HEK293 (cell line): ENCODE results near the gene RNF144B.

Source experiments
- CTCF ChIA-PET: fragments of 350-600 bp; formaldehyde crosslinking; extraction: SDS; loops from one replicate; lab custom pipeline; 2021; ENCODE audit warnings: antibody characterized with exemption; lab: Yijun Ruan, JAX
- POLR2A ChIA-PET: fragments of 300-600 bp; formaldehyde crosslinking; extraction: SDS; loops from one replicate; lab custom pipeline; 2020; ENCODE audit warnings: antibody characterized with exemption, inconsistent platforms; lab: Yijun Ruan, JAX
- H3K27ac ChIP-seq: fragments of 200-500 bp; sonication (Bioruptor generic); 2 replicates; pipeline ENCODE4 v1.5.1; 2014; ENCODE audit warnings: low read depth, low read length, control low read depth, inconsistent platforms; ENCODE audit errors: extremely low read depth
- H3K36me3 ChIP-seq, 2 experiments: fragments of 200-500 bp in 1 of 2; sonication (Bioruptor generic) in 1 of 2; 1 replicate in 1 of 2; 2 replicates in 1 of 2; pipeline ENCODE4 v1.5.1; 2014 to 2017; ENCODE audit warnings: inconsistent platforms in 2 of 2, low read length in 2 of 2; ENCODE audit not compliant: control insufficient read depth in 2 of 2, insufficient read depth in 1 of 2
- H3K4me1 ChIP-seq: fragments of 200-500 bp; sonication (Bioruptor generic); 2 replicates; pipeline ENCODE4 v1.5.1; 2014; ENCODE audit warnings: mild to moderate bottlenecking, low read length, inconsistent platforms; ENCODE audit not compliant: control insufficient read depth, insufficient read depth
- H3K4me3 ChIP-seq: 2 replicates; pipeline ENCODE4 v1.5.1; 2011; ENCODE audit warnings: low read depth, mild to moderate bottlenecking, control low read depth, low read length, moderate library complexity
- H3K9me3 ChIP-seq: fragments of 200-500 bp; sonication (Bioruptor generic); 2 replicates; pipeline ENCODE4 v1.5.1; 2014; ENCODE audit warnings: low read depth, low read length, inconsistent platforms; ENCODE audit not compliant: control insufficient read depth, insufficient read depth
- KLF7 ChIP-seq: fragments of 450-650 bp; formaldehyde crosslinking; IDR thresholded peaks from 2 replicates; pipeline ENCODE4 v1.5.1; 2016; ENCODE audit warnings: missing biosample characterization, missing genetic modification characterization, borderline replicate concordance
- MEIS1 ChIP-seq: sonication (generic); formaldehyde crosslinking; IDR thresholded peaks from 2 replicates; pipeline ENCODE4 v1.8.1; 2022; ENCODE audit warnings: missing genetic modification reagents, mild to moderate bottlenecking, borderline replicate concordance
- MZF1 ChIP-seq: fragments of 450-650 bp; formaldehyde crosslinking; IDR thresholded peaks from 2 replicates; pipeline ENCODE4 v1.5.1; 2017; ENCODE audit warnings: missing biosample characterization, missing genetic modification characterization, borderline replicate concordance
- ZBTB21 ChIP-seq: fragments of 450-650 bp; formaldehyde crosslinking; IDR thresholded peaks from 2 replicates; pipeline ENCODE4 v1.5.1; 2017; ENCODE audit warnings: missing biosample characterization, missing genetic modification characterization
- ZFP41 ChIP-seq: fragments of 450-650 bp; formaldehyde crosslinking; IDR thresholded peaks from 2 replicates; pipeline ENCODE4 v1.5.1; 2016; ENCODE audit warnings: missing biosample characterization, missing genetic modification characterization, borderline replicate concordance
- ZNF112 ChIP-seq: fragments of 450-650 bp; formaldehyde crosslinking; IDR thresholded peaks from 2 replicates; pipeline ENCODE4 v1.5.0; 2017; ENCODE audit warnings: missing biosample characterization, missing genetic modification characterization
- ZNF140 ChIP-seq: fragments of 450-650 bp; formaldehyde crosslinking; IDR thresholded peaks from 2 replicates; pipeline ENCODE4 v1.5.1; 2016; ENCODE audit warnings: missing biosample characterization, missing genetic modification characterization
- ZNF16 ChIP-seq: fragments of 450-650 bp; formaldehyde crosslinking; IDR thresholded peaks from 2 replicates; pipeline ENCODE4 v1.5.1; 2016; ENCODE audit warnings: low read depth, missing biosample characterization, missing genetic modification characterization
- ZNF174 ChIP-seq: fragments of 450-650 bp; formaldehyde crosslinking; IDR thresholded peaks from 2 replicates; pipeline ENCODE4 v1.5.0; 2017; ENCODE audit warnings: missing biosample characterization, mild to moderate bottlenecking, missing genetic modification characterization
- ZNF184 ChIP-seq: fragments of 450-650 bp; IDR thresholded peaks from 2 replicates; pipeline ENCODE4 v1.5.1; 2018; ENCODE audit warnings: missing biosample characterization, mild to moderate bottlenecking, missing genetic modification characterization
- ZNF202 ChIP-seq: fragments of 450-650 bp; formaldehyde crosslinking; IDR thresholded peaks from 2 replicates; pipeline ENCODE4 v1.5.1; 2016; ENCODE audit warnings: missing biosample characterization, missing genetic modification characterization, borderline replicate concordance
- ZNF354C ChIP-seq: fragments of 450-650 bp; formaldehyde crosslinking; IDR thresholded peaks from 2 replicates; pipeline ENCODE4 v1.5.1; 2016; ENCODE audit warnings: missing biosample characterization, missing genetic modification characterization, low read depth, borderline replicate concordance
- ZNF404 ChIP-seq: fragments of 450-650 bp; formaldehyde crosslinking; IDR thresholded peaks from 2 replicates; pipeline ENCODE4 v1.5.1; 2017; ENCODE audit warnings: missing biosample characterization, missing genetic modification characterization
- ZNF473 ChIP-seq: fragments of 450-650 bp; formaldehyde crosslinking; IDR thresholded peaks from 2 replicates; pipeline ENCODE4 v1.5.1; 2017; ENCODE audit warnings: missing biosample characterization, missing genetic modification characterization
- ZNF530 ChIP-seq: fragments of 450-650 bp; formaldehyde crosslinking; IDR thresholded peaks from 2 replicates; pipeline ENCODE4 v1.5.1; 2016; ENCODE audit warnings: low read depth, missing biosample characterization, missing genetic modification characterization
- ZNF558 ChIP-seq: fragments of 450-650 bp; formaldehyde crosslinking; IDR thresholded peaks from 2 replicates; pipeline ENCODE4 v1.5.1; 2016; ENCODE audit warnings: missing biosample characterization, missing genetic modification characterization
- ZNF623 ChIP-seq: fragments of 450-650 bp; formaldehyde crosslinking; IDR thresholded peaks from 2 replicates; pipeline ENCODE4 v1.5.1; 2016; ENCODE audit warnings: missing biosample characterization, missing genetic modification characterization
- ZNF626 ChIP-seq: fragments of 450-650 bp; sonication (Bioruptor Pico); formaldehyde crosslinking; IDR thresholded peaks from 2 replicates; pipeline ENCODE4 v1.5.1; 2018; ENCODE audit warnings: missing biosample characterization, missing genetic modification characterization, inconsistent platforms
- ZNF792 ChIP-seq: fragments of 450-650 bp; formaldehyde crosslinking; IDR thresholded peaks from 2 replicates; pipeline ENCODE4 v1.5.1; 2016; ENCODE audit warnings: missing biosample characterization, missing genetic modification characterization
- ZSCAN16 ChIP-seq: fragments of 450-650 bp; formaldehyde crosslinking; IDR thresholded peaks from 2 replicates; pipeline ENCODE4 v1.5.1; 2016; ENCODE audit warnings: missing biosample characterization, missing genetic modification characterization
- TF ChIP-seq, protein P1 (sequence below): fragments of 450-650 bp; formaldehyde crosslinking; IDR thresholded peaks from 2 replicates; pipeline ENCODE4 v1.5.1; 2016; ENCODE audit warnings: missing biosample characterization, missing genetic modification characterization
- TF ChIP-seq, protein P2 (sequence below): fragments of 450-650 bp; formaldehyde crosslinking; IDR thresholded peaks from 2 replicates; pipeline ENCODE4 v1.5.1; 2016; ENCODE audit warnings: missing biosample characterization, missing genetic modification characterization
- TF ChIP-seq, protein P3 (sequence below): fragments of 450-650 bp; formaldehyde crosslinking; IDR thresholded peaks from 2 replicates; pipeline ENCODE4 v1.5.1; 2016; ENCODE audit warnings: missing biosample characterization, missing genetic modification characterization
- TF ChIP-seq, protein P4 (sequence below): fragments of 450-650 bp; formaldehyde crosslinking; IDR thresholded peaks from 2 replicates; pipeline ENCODE4 v1.5.1; 2016; ENCODE audit warnings: missing biosample characterization, missing genetic modification characterization
- TF ChIP-seq, protein P5 (sequence below): fragments of 450-650 bp; formaldehyde crosslinking; IDR thresholded peaks from 2 replicates; pipeline ENCODE4 v1.5.1; 2017; ENCODE audit warnings: missing biosample characterization, mild to moderate bottlenecking, missing genetic modification characterization, moderate library complexity

RNF144B gene

DNA sequence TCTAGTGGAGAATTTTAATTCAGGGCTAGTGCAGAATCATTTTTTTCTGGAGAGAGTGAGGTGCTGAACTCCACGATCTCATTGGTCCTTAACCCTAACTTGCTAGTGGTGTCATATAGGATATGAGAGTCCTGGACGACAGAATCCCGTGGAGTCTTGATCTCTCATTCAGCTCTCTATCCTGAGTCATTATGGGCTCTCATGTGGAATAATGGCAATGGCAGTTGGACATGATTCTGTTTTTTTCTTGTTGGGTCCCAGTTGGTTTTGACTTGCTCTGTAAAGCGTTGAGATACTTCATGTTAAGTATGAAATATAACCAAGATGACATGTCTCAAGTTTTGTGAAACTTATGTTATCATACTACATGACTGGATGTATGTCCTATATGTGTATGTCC lies 6.3 kb upstream of the RNF144B start:
- POLR2A ChIA-PET: interaction anchor here (0.5 kb wide), 1 partner anchor 10 kb away, joined by 3 read pairs; no protein-coding TSS in a partner anchor
- Histone ChIP-seq H3K27ac (no peak overlapping the region), H3K4me1 (no peaks in the 10 kb centered on the region), H3K4me3 (no peak overlapping the region), H3K9me3 (no peaks in the 10 kb centered on the region), H3K36me3 (no peaks in the 10 kb centered on the region)
- no peak for TF ChIP-seq ZNF623 (tag by site-specific recombination)
- no peak for TF ChIP-seq ZNF792 (tag by site-specific recombination)
- TF ChIP-seq, protein P1, sequence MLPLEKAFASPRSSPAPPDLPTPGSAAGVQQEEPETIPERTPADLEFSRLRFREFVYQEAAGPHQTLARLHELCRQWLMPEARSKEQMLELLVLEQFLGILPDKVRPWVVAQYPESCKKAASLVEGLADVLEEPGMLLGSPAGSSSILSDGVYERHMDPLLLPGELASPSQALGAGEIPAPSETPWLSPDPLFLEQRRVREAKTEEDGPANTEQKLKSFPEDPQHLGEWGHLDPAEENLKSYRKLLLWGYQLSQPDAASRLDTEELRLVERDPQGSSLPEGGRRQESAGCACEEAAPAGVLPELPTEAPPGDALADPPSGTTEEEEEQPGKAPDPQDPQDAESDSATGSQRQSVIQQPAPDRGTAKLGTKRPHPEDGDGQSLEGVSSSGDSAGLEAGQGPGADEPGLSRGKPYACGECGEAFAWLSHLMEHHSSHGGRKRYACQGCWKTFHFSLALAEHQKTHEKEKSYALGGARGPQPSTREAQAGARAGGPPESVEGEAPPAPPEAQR (tag by site-specific recombination): no peak
- no peak for TF ChIP-seq ZNF404 (tag by site-specific recombination)
- TF ChIP-seq ZFP41 (tag by site-specific recombination): no peak
- no peak for TF ChIP-seq ZNF112
- no peak for TF ChIP-seq ZNF530 (tag by site-specific recombination)
- TF ChIP-seq MZF1 (tag by site-specific recombination): no peak
- TF ChIP-seq ZBTB21 (tag by site-specific recombination): no peak
- TF ChIP-seq KLF7 (tag by site-specific recombination): no peak
- TF ChIP-seq ZNF473 (tag by site-specific recombination): no peak
- TF ChIP-seq ZSCAN16: no peak
- no peak for TF ChIP-seq ZNF354C (tag by site-specific recombination)
- TF ChIP-seq ZNF558: no peak
- TF ChIP-seq, protein P2, sequence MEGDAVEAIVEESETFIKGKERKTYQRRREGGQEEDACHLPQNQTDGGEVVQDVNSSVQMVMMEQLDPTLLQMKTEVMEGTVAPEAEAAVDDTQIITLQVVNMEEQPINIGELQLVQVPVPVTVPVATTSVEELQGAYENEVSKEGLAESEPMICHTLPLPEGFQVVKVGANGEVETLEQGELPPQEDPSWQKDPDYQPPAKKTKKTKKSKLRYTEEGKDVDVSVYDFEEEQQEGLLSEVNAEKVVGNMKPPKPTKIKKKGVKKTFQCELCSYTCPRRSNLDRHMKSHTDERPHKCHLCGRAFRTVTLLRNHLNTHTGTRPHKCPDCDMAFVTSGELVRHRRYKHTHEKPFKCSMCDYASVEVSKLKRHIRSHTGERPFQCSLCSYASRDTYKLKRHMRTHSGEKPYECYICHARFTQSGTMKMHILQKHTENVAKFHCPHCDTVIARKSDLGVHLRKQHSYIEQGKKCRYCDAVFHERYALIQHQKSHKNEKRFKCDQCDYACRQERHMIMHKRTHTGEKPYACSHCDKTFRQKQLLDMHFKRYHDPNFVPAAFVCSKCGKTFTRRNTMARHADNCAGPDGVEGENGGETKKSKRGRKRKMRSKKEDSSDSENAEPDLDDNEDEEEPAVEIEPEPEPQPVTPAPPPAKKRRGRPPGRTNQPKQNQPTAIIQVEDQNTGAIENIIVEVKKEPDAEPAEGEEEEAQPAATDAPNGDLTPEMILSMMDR (tag by site-specific recombination): no peak
- TF ChIP-seq, protein P3, sequence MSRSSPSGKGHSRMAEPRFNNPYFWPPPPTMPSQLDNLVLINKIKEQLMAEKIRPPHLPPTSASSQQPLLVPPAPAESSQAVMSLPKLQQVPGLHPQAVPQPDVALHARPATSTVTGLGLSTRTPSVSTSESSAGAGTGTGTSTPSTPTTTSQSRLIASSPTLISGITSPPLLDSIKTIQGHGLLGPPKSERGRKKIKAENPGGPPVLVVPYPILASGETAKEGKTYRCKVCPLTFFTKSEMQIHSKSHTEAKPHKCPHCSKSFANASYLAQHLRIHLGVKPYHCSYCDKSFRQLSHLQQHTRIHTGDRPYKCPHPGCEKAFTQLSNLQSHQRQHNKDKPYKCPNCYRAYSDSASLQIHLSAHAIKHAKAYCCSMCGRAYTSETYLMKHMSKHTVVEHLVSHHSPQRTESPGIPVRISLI: no peak
- no peak for TF ChIP-seq ZNF174 (tag by site-specific recombination)
- CTCF ChIA-PET: no interaction called here

DNA sequence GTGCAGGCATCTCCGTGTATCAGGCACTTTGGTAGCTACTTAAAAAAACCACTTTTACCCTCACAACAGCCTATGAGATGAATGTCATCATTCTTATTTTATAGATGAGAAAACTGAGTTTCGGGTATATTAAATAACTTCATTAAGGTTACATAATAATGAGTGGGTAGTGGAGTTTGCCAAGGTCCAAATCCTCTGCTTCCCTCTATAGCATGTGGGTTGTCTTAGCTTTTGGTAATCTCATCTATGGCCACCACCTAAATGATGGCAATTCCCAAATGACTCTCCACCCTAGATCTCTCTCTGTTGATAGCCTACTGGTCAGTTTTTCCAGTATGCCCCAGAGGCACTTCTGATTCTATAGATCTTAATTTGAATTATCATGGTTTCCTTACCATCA lies 3.7 kb upstream of the RNF144B start:
- H3K36me3 ChIP-seq: no peaks in the 10 kb centered on the region
- ChIA-PET CTCF (interaction anchor here (0.8 kb wide), 1 partner anchor 60 kb away, joined by 5 read pairs; no protein-coding TSS in a partner anchor), POLR2A (no interaction called here)
- no peak for TF ChIP-seq MEIS1 (CRISPR knock-in tag)
- TF ChIP-seq, protein P4, sequence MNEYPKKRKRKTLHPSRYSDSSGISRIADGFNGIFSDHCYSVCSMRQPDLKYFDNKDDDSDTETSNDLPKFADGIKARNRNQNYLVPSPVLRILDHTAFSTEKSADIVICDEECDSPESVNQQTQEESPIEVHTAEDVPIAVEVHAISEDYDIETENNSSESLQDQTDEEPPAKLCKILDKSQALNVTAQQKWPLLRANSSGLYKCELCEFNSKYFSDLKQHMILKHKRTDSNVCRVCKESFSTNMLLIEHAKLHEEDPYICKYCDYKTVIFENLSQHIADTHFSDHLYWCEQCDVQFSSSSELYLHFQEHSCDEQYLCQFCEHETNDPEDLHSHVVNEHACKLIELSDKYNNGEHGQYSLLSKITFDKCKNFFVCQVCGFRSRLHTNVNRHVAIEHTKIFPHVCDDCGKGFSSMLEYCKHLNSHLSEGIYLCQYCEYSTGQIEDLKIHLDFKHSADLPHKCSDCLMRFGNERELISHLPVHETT (tag by site-specific recombination): no peak
- no peak for TF ChIP-seq ZNF184 (tag by site-specific recombination)
- TF ChIP-seq ZNF202 (tag by site-specific recombination): no peak
- TF ChIP-seq ZNF16 (tag by site-specific recombination): no peak
- TF ChIP-seq, protein P5, sequence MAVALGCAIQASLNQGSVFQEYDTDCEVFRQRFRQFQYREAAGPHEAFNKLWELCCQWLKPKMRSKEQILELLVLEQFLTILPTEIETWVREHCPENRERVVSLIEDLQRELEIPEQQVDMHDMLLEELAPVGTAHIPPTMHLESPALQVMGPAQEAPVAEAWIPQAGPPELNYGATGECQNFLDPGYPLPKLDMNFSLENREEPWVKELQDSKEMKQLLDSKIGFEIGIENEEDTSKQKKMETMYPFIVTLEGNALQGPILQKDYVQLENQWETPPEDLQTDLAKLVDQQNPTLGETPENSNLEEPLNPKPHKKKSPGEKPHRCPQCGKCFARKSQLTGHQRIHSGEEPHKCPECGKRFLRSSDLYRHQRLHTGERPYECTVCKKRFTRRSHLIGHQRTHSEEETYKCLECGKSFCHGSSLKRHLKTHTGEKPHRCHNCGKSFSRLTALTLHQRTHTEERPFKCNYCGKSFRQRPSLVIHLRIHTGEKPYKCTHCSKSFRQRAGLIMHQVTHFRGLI (tag by site-specific recombination): no peak
- no peak for TF ChIP-seq ZNF354C (tag by site-specific recombination)
- no peak for TF ChIP-seq ZNF140 (tag by site-specific recombination)
- no peak for TF ChIP-seq ZNF626 (tag by site-specific recombination)
- H3K4me3 ChIP-seq: no peak overlapping the region
- no peak overlapping the region for H3K27ac ChIP-seq
- no peaks in the 10 kb centered on the region for H3K9me3 ChIP-seq
- no peaks in the 10 kb centered on the region; the same call in 1 of the 2 replicates for H3K4me1 ChIP-seq
